Testis (tissue), 3 donors: Measurements from ENCODE around the gene TRIM29. TPM values are rescaled to one million over a fixed set of nuclear protein-coding genes. Genes with fewer than 3 reads are reported as not detected.

Source experiments
- DNase-seq: peaks from one replicate; pipeline ENCODE4 v3.0.0-alpha.2; 2019
- H3K27ac ChIP-seq, 2 donors: fragments of 200-600 bp; sonication (generic); one replicate each; pipeline ENCODE4 v1.5.1; 2019
- H3K27me3 ChIP-seq: fragments of 200-600 bp; sonication (generic); one replicate; pipeline ENCODE4 v1.5.1; 2019
- H3K36me3 ChIP-seq: fragments of 200-600 bp; sonication (generic); one replicate; pipeline ENCODE4 v1.5.1; 2017; ENCODE audit warnings: low read depth; ENCODE audit errors: missing control alignments
- H3K4me1 ChIP-seq: fragments of 200-600 bp; sonication (generic); one replicate; pipeline ENCODE4 v1.5.1; 2019
- H3K4me3 ChIP-seq, 2 donors: fragments of 200-600 bp; sonication (generic); one replicate each; pipeline ENCODE4 v1.5.1; 2017 to 2019
- H3K9me3 ChIP-seq: fragments of 200-600 bp; sonication (generic); one replicate; pipeline ENCODE4 v1.5.1; 2017
- POLR2A ChIP-seq: fragments of 450-650 bp; IDR thresholded peaks from one replicate; pipeline ENCODE4 v1.6.1; 2017; ENCODE audit warnings: antibody characterized with exemption, mild to moderate bottlenecking, moderate library complexity
- WGBS, 2 donors: methylation state at CpG; one replicate each; pipeline ENCODE4 v1.1.5; 2018; 5-methylcytosine and 5-hydroxymethylcytosine counted together
- intact Hi-C: fragments of 100-400 bp; cut with DNase I; formaldehyde crosslinking; loops from one replicate; pipeline ENCODE4 v1.15.1; 2023; ENCODE audit warnings: low total_unique reads
- polyA plus RNA-seq: library from polyadenylated mRNA; stranded (reverse); fragments of 350-450 nt; fragmentation: Illumina TruSeq; extraction: RNeasy Lipid Tissue Mini Kit (QIAGEN cat#74804); gene quantifications from one replicate; pipeline ENCODE4 v1.2.3, GENCODE V29; 2014; ENCODE audit warnings: low read depth, low replicate concordance; ENCODE audit not compliant: insufficient read depth
- total RNA-seq, 2 donors: library from RNA; depleted of rRNA; stranded (reverse); fragments of >200 nt; gene quantifications; one replicate each; pipeline ENCODE4 v1.2.3, GENCODE V29; 2016
- TF ChIP-seq, protein P1 (sequence below), 3 experiments: fragments of 450-650 bp in 2 of 3; fragments of 200-600 bp in 1 of 3; sonication (generic) in 1 of 3; IDR thresholded peaks; one replicate each; pipeline ENCODE4 v1.5.1; 2016 to 2019; ENCODE audit warnings: antibody characterized with exemption in 3 of 3, mild to moderate bottlenecking in 2 of 3, moderate library complexity in 1 of 3

Gene TRIM29
- total and polyA plus RNA-seq, 3 donors from 2014 or later: 11.6 to 18.2 (median 12.3) TPM

DNA sequence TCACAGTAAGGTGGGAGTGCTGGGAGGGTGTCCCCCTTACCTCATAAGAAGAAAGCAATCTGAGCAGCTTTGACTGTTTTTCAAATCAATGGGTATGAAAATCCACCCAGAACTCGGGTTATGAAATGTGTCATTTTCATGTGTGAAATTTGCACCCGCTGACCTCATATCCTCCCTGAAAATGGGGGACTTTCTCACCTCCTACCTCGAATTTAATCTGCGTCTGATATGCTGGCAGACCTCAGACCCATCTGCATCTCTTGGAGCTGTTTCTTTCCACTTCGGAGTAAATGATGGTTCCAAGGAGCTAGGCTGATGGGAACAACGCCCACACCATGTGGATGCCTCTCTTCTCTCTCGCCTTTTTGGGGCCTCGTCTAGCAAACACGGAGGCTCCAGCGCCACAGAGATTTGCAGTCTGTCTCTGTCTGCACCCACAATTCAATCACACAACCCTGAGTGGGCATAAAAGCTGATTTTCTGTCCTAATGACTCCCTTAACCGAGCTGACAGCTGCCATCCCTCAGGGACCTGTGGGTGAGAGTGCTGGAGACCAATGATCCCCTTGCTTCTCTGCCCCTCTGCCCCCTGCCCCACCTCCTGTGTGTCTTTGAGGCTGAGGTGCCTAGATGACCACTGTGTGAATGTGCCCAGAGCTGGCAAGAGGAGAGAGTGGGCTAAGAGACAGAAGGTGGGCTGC, 71.0 kb downstream of the TRIM29 start:
- H3K36me3 ChIP-seq: no peaks in the 10 kb centered on the region
- DNase-seq: no peak
- H3K4me1 ChIP-seq: no peaks in the 10 kb centered on the region
- H3K9me3 ChIP-seq: no peaks in the 10 kb centered on the region
- no peak overlapping the region for H3K4me3 ChIP-seq
- no peak overlapping the region for H3K27ac ChIP-seq
- H3K27me3 ChIP-seq: no peaks in the 10 kb centered on the region
- TF ChIP-seq, protein P1, sequence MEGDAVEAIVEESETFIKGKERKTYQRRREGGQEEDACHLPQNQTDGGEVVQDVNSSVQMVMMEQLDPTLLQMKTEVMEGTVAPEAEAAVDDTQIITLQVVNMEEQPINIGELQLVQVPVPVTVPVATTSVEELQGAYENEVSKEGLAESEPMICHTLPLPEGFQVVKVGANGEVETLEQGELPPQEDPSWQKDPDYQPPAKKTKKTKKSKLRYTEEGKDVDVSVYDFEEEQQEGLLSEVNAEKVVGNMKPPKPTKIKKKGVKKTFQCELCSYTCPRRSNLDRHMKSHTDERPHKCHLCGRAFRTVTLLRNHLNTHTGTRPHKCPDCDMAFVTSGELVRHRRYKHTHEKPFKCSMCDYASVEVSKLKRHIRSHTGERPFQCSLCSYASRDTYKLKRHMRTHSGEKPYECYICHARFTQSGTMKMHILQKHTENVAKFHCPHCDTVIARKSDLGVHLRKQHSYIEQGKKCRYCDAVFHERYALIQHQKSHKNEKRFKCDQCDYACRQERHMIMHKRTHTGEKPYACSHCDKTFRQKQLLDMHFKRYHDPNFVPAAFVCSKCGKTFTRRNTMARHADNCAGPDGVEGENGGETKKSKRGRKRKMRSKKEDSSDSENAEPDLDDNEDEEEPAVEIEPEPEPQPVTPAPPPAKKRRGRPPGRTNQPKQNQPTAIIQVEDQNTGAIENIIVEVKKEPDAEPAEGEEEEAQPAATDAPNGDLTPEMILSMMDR (IDR thresholded peaks at IDR 0.05): no peak
- intact Hi-C loops: no loop called here
- WGBS, 2 donors: 82 to 86% methylated on average over 11 of the region's 11 CpGs

DNA sequence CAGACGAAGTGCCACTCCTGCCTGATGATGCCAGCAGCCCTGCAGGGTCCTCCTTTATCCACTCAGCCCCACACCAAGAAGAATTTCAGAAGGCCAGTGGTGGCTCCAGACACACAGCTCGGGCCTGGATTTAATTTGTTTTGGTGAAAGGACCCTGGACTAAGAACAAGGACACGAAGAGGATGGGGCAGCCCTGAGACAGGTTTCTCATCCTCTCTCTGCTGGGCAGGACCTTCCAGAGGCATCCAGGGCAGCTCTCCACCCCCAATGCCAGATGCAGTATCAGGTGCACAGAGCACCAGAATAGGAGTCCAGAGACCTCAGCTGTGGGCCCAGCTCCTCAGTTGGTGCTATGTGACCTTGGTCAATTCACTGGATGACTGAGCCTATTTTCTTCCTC, 72.0 kb downstream of the TRIM29 start:
- TF ChIP-seq, protein P1 (IDR thresholded peaks at IDR 0.05): no peak
- no peak for TF ChIP-seq POLR2A
- WGBS, 2 donors: 81 to 87% methylated on average over 3 of the region's 3 CpGs
- Histone ChIP-seq H3K9me3 (no peaks in the 10 kb centered on the region), H3K4me1 (no peaks in the 10 kb centered on the region), H3K27ac (no peak overlapping the region), H3K27me3 (no peaks in the 10 kb centered on the region), H3K4me3 (no peak overlapping the region), H3K36me3 (no peaks in the 10 kb centered on the region)
- intact Hi-C loops: no loop called here
- DNase-seq: no peak

- 84 to 93% methylated on average over 4 of the region's 4 CpGs for WGBS, 2 donors
- Histone ChIP-seq H3K9me3 (no peaks in the 10 kb centered on the region), H3K27ac (no peak overlapping the region), H3K4me1 (no peaks in the 10 kb centered on the region), H3K27me3 (no peaks in the 10 kb centered on the region), H3K36me3 (no peaks in the 10 kb centered on the region), H3K4me3 (no peak overlapping the region)
- DNase-seq: no peak
- TF ChIP-seq, protein P1 (IDR thresholded peaks at IDR 0.05): no peak
- no peak for TF ChIP-seq POLR2A
- intact Hi-C loops: no loop called here
These were observed 72.7 kb downstream of the TRIM29 start for GRCh38 chr11:120065176-120065575.

GRCh38 chr11:120064341-120064740, 73.6 kb downstream of the TRIM29 start:
- 87 to 94% methylated on average over 7 of the region's 7 CpGs for WGBS, 2 donors
- intact Hi-C loops: no loop called here
- no peaks in the 10 kb centered on the region for H3K27me3 ChIP-seq

More at GRCh38 chr11:120064341-120064740, 73.6 kb downstream of the TRIM29 start:
- Histone ChIP-seq H3K36me3 (no peaks in the 10 kb centered on the region), H3K4me1 (no peaks in the 10 kb centered on the region), H3K4me3 (no peak overlapping the region), H3K27ac (no peak overlapping the region), H3K9me3 (no peaks in the 10 kb centered on the region)
- no peak for DNase-seq
- TF ChIP-seq POLR2A: no peak
- TF ChIP-seq, protein P1 (IDR thresholded peaks at IDR 0.05): no peak
